ENCODE results near the gene ELP2.
"Not testable (repeated sequence)": the region's sequence is repeated elsewhere in the genome, so short reads cannot be mapped to it uniquely, and the experiment has no call there.

The ELP2 gene

GRCh38 chr18:36191286-36191685 is 61.6 kb downstream of the ELP2 start:
- no peak for DNase-seq (ENCODE audit: low spot score)

- no peak for DNase-seq (ENCODE audit: low spot score)
These were observed 62.0 kb downstream of the ELP2 start for GRCh38 chr18:36191711-36192110.

- no peak for DNase-seq (ENCODE audit: low spot score)
These were observed 65.1 kb downstream of the ELP2 start for GRCh38 chr18:36194600-36195315.

GRCh38 chr18:36195427-36196122 is 65.9 kb downstream of the ELP2 start:
- DNase-seq (ENCODE audit: low spot score) = no peak

- DNase-seq (ENCODE audit: low spot score) = no peak
These were observed 66.7 kb downstream of the ELP2 start for GRCh38 chr18:36196238-36196995.

GRCh38 chr18:36197511-36198166 is 67.9 kb downstream of the ELP2 start:
- no peak for DNase-seq (ENCODE audit: low spot score)

- DNase-seq (ENCODE audit: low spot score) = no peak
These were observed 70.1 kb downstream of the ELP2 start for GRCh38 chr18:36199691-36200295.

GRCh38 chr18:36200354-36200771 is 70.7 kb downstream of the ELP2 start:
- no peak for DNase-seq (ENCODE audit: low spot score)

GRCh38 chr18:36201765-36202164 is 72.1 kb downstream of the ELP2 start:
- no peak for DNase-seq (ENCODE audit: low spot score)

- no peak for DNase-seq (ENCODE audit: low spot score)
These were observed 73.7 kb downstream of the ELP2 start for GRCh38 chr18:36203360-36203895.

GRCh38 chr18:36205166-36205565 is 75.5 kb downstream of the ELP2 start:
- no peak for DNase-seq (ENCODE audit: low spot score)

GRCh38 chr18:36207303-36207702 is 77.6 kb downstream of the ELP2 start:
- no peak for DNase-seq (ENCODE audit: low spot score)

GRCh38 chr18:36207969-36208368 is 78.3 kb downstream of the ELP2 start:
- DNase-seq (ENCODE audit: low spot score) = not testable (repeated sequence)

GRCh38 chr18:36211612-36212065 is 81.9 kb downstream of the ELP2 start:
- no peak for DNase-seq (ENCODE audit: low spot score)

GRCh38 chr18:36212301-36213171 is 82.8 kb downstream of the ELP2 start:
- no peak for DNase-seq (ENCODE audit: low spot score)

- no peak for DNase-seq (ENCODE audit: low spot score)
These were observed 85.1 kb downstream of the ELP2 start for GRCh38 chr18:36214811-36215210.

- no peak for DNase-seq (ENCODE audit: low spot score)
These were observed 85.9 kb downstream of the ELP2 start for GRCh38 chr18:36215577-36215976.

- no peak for DNase-seq (ENCODE audit: low spot score)
These were observed 87.6 kb downstream of the ELP2 start for GRCh38 chr18:36217348-36217747.

GRCh38 chr18:36229188-36229587 is 99.5 kb downstream of the ELP2 start:
- no peak for DNase-seq (ENCODE audit: low spot score)
